ENCODE measurements around the gene GPC6. TPM values are rescaled to one million over a fixed set of nuclear protein-coding genes. Genes with fewer than 3 reads are reported as not detected.
A peak's percentile ranks its signal among the peaks of the same experiment; 100 is the strongest.

GPC6 gene
- polyA plus RNA-seq, 1 donor from 2014 or later = 9.0 TPM

- H3K27ac ChIP-seq (ENCODE audit: low read length) = peak overlapping the region; percentile 46
- no peaks in the 10 kb centered on the region for H3K79me2 ChIP-seq (replicated peaks; ENCODE audit: insufficient read depth, low read length)
- no peaks in the 10 kb centered on the region for H3K9me3 ChIP-seq (ENCODE audit: low read length)
- no peak overlapping the region for H3K9ac ChIP-seq (ENCODE audit: low read length)
- H4K20me1 ChIP-seq (ENCODE audit: insufficient read depth) = no peaks in the 10 kb centered on the region
- no peak overlapping the region for H3K4me3 ChIP-seq (ENCODE audit: low read length)
- no peaks in the 10 kb centered on the region for H3K9me2 ChIP-seq (ENCODE audit: insufficient read depth, low read length)
- TF ChIP-seq EZH2 (IDR thresholded peaks at IDR 0.05; ENCODE audit: borderline replicate concordance, insufficient read depth, low read length, poor library complexity, severe bottlenecking) (no peak), MXI1 (conservative IDR thresholded peaks at IDR 0.05; ENCODE audit: poor library complexity, severe bottlenecking) (no peak), POLR2AphosphoS5 (IDR thresholded peaks at IDR 0.05) (no peak), REST (IDR thresholded peaks at IDR 0.05; ENCODE audit: borderline replicate concordance) (no peak), SMC3 (conservative IDR thresholded peaks at IDR 0.05; ENCODE audit: poor library complexity) (no peak), CTCF (IDR thresholded peaks at IDR 0.05; ENCODE audit: poor library complexity, severe bottlenecking) (no peak), RAD21 (conservative IDR thresholded peaks at IDR 0.05) (no peak)
- no peak overlapping the region for H3K4me2 ChIP-seq (ENCODE audit: low read length)
- H2AFZ ChIP-seq (ENCODE audit: low read depth, low read length) = no peak overlapping the region
- H3K36me3 ChIP-seq (ENCODE audit: insufficient read depth, low read length) = no peaks in the 10 kb centered on the region
- H3K27me3 ChIP-seq (ENCODE audit: insufficient read depth, low read depth, low read length) = no peaks in the 10 kb centered on the region
- H3F3A ChIP-seq (ENCODE audit: insufficient read depth, low read length, poor library complexity, severe bottlenecking) = no peaks in the 10 kb centered on the region
Measured at GRCh38 chr13:94414141-94414540, 1187.5 kb downstream of the GPC6 start.

DNA sequence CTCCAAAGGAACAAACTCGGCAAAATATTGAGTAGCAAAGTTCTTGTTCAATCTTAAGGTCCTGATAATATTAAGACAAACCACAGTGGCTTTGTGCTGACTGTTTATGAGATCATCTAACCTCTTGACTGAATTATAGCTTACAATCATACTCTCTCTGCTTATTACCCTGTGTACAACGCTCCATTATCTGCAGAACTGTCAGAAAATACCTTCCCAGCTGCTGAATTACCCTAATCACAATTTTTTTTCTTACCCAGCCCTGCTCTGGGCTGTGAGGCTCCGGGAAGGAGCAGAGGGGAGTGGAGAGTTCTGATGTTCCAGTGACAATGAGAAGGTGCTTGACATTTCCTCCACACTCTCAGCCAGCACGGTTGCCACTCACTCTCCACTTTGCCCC is 1188.1 kb downstream of the GPC6 start:
- H3K27ac ChIP-seq (ENCODE audit: low read length) = peak overlapping the region; percentile 46

More for the DNA sequence above, 1188.1 kb downstream of the GPC6 start:
- Histone ChIP-seq H3F3A (ENCODE audit: insufficient read depth, low read length, poor library complexity, severe bottlenecking) (no peaks in the 10 kb centered on the region), H3K4me3 (ENCODE audit: low read length) (peak overlapping the region; percentile 30), H4K20me1 (ENCODE audit: insufficient read depth) (no peaks in the 10 kb centered on the region), H3K9me3 (ENCODE audit: low read length) (no peaks in the 10 kb centered on the region), H2AFZ (ENCODE audit: low read depth, low read length) (no peak overlapping the region), H3K79me2 (replicated peaks; ENCODE audit: insufficient read depth, low read length) (no peaks in the 10 kb centered on the region), H3K4me2 (ENCODE audit: low read length) (no peak overlapping the region), H3K36me3 (ENCODE audit: insufficient read depth, low read length) (no peaks in the 10 kb centered on the region), H3K9me2 (ENCODE audit: insufficient read depth, low read length) (no peaks in the 10 kb centered on the region), H3K27me3 (ENCODE audit: insufficient read depth, low read depth, low read length) (no peaks in the 10 kb centered on the region), H3K9ac (ENCODE audit: low read length) (peak overlapping the region; percentile 31)
- TF ChIP-seq CTCF (IDR thresholded peaks at IDR 0.05; ENCODE audit: poor library complexity, severe bottlenecking) (no peak), POLR2AphosphoS5 (IDR thresholded peaks at IDR 0.05) (peak; percentile 16), REST (IDR thresholded peaks at IDR 0.05; ENCODE audit: borderline replicate concordance) (peak; percentile 19)

Measured in neural cell (in vitro differentiated cells).